G401 (cell line): Measurements from ENCODE around the gene FCRL6. TPM values are rescaled to one million over a fixed set of nuclear protein-coding genes. Genes with fewer than 3 reads are reported as not detected.

Experiments used
- DNase-seq: peaks from one replicate; pipeline ENCODE4 v3.0.0-alpha.2; 2015; ENCODE audit warnings: low spot score
- in situ Hi-C: cut with HindIII; loops from 2 replicates; pipeline ENCODE4 v1.10.0; 2016; ENCODE audit warnings: low sequenced_read_pairs, mixed read lengths
- total RNA-seq: library from RNA; depleted of rRNA; stranded (reverse); fragments of >200 nt; shearing (Covaris generic); gene quantifications from 2 replicates; pipeline ENCODE4 v1.2.3, GENCODE V29; 2014; rRNA removed

Gene FCRL6
- total RNA-seq, 1 experiment from 2014 or later = not detected

GRCh38 chr1:159856576-159856975 is 54.4 kb downstream of the FCRL6 start:
- in situ Hi-C loops = no loop called here
- DNase-seq = no peak

DNA sequence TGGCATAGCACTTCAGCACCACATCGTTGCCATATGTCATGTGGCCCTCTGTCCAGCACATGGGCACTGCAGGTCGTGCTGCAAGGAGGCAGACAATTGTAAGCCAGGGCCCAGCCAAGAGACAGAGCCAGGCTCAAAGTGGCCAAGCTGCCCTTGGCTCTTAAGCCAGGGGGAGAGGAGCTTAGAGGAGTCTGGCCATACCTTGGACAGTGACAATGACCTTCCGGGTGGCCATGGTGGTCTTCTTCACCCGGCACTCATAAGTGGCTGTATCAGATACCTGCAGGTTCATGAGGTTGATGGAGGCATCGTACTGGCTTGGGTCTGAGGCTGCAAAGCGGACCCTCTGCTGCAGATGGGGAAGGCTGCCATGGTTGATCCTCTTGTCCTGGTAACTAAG is 55.7 kb downstream of the FCRL6 start:
- in situ Hi-C loops = no loop called here
- no peak for DNase-seq

DNA sequence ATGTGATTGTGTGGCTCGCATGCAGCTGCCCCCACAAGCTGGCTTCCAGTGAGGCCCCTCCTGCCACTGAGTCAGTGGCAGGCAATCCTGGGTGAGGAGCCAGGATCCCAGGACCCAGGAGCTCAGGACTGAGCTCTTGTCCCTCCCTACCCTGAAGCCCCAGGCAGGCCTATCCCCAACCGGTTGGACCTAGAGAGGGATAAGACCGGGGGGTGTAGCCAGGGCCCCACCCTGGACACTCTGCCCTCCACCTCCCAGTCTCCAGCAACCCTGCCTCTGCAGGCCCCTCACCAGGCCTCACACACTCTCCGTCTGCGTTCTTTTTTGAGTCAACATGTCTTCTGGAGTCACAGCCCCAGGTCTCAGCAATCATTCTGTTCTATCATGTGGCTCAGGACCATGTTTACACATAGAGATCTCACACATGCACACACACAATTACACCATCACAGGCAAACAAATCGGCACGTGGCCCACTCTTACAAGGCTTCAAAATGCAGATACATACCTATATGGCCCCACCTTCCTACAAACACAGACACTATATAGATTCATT is 57.7 kb downstream of the FCRL6 start:
- in situ Hi-C loops = no loop called here
- no peak for DNase-seq

- in situ Hi-C loops = no loop called here
- no peak for DNase-seq
Observed at GRCh38 chr1:159860456-159860855, 58.3 kb downstream of the FCRL6 start.

DNA sequence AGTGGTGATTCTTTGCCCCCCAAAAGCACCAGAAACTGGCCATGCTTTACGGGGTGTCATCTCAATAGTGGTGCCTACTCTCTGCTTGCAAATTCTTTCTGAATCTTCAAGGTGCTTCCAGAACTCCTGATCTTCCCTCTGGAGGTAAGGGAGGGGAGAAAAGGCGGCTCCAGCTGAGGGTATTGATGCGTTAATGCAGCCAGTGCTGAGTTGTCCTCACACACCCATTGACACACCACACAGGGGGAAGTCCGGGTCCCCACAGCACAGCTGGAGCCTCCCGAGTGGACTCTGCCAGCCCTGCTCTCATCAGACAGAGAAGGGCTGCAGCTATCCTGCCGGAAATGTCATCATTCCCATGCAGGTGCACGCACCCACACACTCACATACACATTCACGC is 59.1 kb downstream of the FCRL6 start:
- in situ Hi-C loops = no loop called here
- DNase-seq = no peak

DNA sequence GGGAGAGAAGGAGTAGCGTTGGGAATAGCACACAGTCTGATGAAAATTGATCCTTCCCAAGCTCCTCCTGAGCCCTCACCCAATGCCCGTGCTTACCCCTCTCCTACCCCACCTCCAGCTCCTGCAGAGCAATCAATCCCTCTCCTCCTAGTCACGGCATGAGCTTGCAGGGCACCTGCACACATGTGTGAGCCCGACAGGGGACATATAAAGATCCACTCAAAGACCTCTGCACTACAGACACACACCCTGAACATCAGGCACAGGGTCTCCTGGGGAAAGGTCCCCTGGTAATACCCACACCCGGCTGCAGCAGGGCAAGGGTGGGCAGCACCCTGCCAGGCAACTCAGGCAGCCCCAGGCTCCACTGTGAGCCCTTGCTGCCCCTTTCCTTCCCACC is 59.9 kb downstream of the FCRL6 start:
- no peak for DNase-seq
- in situ Hi-C loops = no loop called here

GRCh38 chr1:159862557-159862956 is 60.4 kb downstream of the FCRL6 start, which contains the start of gene VSIG8:
VSIG8 (minus strand) TSS chr1:159862657; CDS start chr1:159862521, 136 bp downstream.
- in situ Hi-C loops = no loop called here
- no peak for DNase-seq

DNA sequence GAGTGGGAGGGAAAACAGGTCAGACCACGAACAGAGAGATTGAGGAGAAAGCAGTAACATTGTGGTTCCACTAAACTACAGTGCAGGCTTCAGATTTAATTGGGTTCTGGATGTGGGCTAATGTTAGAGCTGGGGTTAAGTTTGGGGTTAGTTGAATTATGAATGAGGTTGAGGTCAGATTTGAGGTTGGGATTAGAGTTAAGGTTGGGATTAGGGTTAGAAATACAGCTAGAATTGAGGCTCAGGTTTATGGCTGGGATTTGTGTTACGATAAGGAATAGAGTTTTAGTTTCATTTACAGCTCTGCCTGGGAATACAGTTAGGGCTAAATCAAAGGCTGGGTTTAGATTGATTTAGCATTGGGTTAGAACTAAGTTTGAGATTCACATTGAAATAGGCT is 62.1 kb downstream of the FCRL6 start:
- in situ Hi-C loops = no loop called here
- no peak for DNase-seq

Other genes starting within 250 kb of the FCRL6 start
- not detected in 2 replicates for gene APCS, start 214.5 kb upstream of the FCRL6 start, total RNA-seq
- not detected in 2 replicates for gene CRP, start 87.8 kb upstream of the FCRL6 start, total RNA-seq
- 35.0 and 59.7 TPM in 2 replicates for gene DUSP23, start 21.4 kb upstream of the FCRL6 start, total RNA-seq
- gene SLAMF8, start 24.5 kb downstream of the FCRL6 start, total RNA-seq = not detected in 2 replicates
- not detected in 2 replicates for gene VSIG8, start 60.3 kb downstream of the FCRL6 start, total RNA-seq
- gene CFAP45, start 97.8 kb downstream of the FCRL6 start, total RNA-seq = not detected in 2 replicates
- gene TAGLN2, start 123.1 kb downstream of the FCRL6 start, total RNA-seq = 27.1 and 49.8 TPM in 2 replicates
- gene IGSF9, start 143.3 kb downstream of the FCRL6 start, total RNA-seq = not detected in 2 replicates
- gene SLAMF9, start 151.9 kb downstream of the FCRL6 start, total RNA-seq = not detected in 2 replicates
- gene PIGM, start 229.6 kb downstream of the FCRL6 start, total RNA-seq = 2.5 and 3.2 TPM in 2 replicates